Measurements from ENCODE around the gene RPS5.
A peak's percentile ranks its signal among the peaks of the same experiment; 100 is the strongest.

DNA sequence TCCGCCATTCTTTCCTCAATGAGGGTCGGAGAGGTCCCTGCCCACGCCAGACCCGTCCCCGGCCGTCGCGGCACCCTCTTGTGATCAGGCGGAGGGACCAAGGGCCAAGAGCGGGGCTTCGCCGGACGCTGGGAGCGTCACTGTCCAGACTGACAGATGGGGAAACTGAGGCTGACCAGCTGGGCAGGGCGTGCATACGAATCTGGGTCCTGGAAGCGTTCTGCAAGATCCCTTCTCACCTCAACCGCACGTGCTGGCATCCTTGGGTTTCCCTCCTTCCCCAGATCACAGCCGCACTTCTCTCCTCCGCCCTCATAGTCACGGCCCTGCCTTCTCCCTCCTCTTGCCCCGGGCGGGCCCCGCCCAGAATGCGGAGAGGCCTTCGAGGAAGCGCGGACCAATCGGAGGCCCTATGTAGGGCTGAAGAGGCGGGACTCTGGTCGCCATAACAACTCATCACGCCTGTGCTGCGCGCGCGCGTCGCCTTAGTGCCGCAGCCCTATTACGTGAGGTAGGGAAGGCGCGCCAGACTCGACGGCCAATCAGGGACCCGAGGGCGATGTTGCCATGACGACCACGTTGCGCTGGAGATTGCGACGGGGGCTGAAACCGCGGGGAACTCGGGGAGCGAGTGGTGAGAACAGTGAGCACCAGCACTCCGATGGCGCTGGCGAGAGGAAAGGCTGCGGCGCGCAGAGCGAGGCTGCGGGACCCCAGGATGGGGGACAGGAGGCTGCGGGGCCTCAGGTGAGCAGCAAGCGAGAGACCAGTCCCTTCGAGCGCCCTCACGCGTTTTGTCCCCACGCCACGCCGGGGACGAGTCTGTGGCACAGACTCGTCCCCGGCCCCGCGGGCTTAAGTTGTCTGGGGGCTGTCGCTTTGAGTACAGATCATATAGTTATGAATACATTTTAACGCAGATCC lies 14.1 kb downstream of the RPS5 start:
- TF ChIP-seq, protein P1, sequence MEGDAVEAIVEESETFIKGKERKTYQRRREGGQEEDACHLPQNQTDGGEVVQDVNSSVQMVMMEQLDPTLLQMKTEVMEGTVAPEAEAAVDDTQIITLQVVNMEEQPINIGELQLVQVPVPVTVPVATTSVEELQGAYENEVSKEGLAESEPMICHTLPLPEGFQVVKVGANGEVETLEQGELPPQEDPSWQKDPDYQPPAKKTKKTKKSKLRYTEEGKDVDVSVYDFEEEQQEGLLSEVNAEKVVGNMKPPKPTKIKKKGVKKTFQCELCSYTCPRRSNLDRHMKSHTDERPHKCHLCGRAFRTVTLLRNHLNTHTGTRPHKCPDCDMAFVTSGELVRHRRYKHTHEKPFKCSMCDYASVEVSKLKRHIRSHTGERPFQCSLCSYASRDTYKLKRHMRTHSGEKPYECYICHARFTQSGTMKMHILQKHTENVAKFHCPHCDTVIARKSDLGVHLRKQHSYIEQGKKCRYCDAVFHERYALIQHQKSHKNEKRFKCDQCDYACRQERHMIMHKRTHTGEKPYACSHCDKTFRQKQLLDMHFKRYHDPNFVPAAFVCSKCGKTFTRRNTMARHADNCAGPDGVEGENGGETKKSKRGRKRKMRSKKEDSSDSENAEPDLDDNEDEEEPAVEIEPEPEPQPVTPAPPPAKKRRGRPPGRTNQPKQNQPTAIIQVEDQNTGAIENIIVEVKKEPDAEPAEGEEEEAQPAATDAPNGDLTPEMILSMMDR (IDR thresholded peaks at IDR 0.05): no peak
- peak in 1 of 2 donors; percentile 38 for TF ChIP-seq POLR2A (IDR thresholded peaks at IDR 0.05)
